ENCODE data around the gene CNST.

CNST gene

GRCh38 chr1:246613096-246613758 lies 47.0 kb downstream of the CNST start:
- TF ChIP-seq GATA3 (IDR thresholded peaks at IDR 0.05; ENCODE audit: low read depth, low read length) (0 out of 2 replicates have a peak, but pooled peaks have one; percentile 19), GATA2 (IDR thresholded peaks at IDR 0.05; ENCODE audit: low read depth, low read length) (no peak)

GRCh38 chr1:246617156-246617555 lies 50.9 kb downstream of the CNST start:
- TF ChIP-seq GATA3 (IDR thresholded peaks at IDR 0.05; ENCODE audit: low read depth, low read length) (no peak), GATA2 (IDR thresholded peaks at IDR 0.05; ENCODE audit: low read depth, low read length) (no peak)

GRCh38 chr1:246617768-246618167 lies 51.5 kb downstream of the CNST start:
- no peak for TF ChIP-seq GATA2 (IDR thresholded peaks at IDR 0.05; ENCODE audit: low read depth, low read length)
- TF ChIP-seq GATA3 (IDR thresholded peaks at IDR 0.05; ENCODE audit: low read depth, low read length), result no peak

GRCh38 chr1:246618240-246618808 lies 52.1 kb downstream of the CNST start:
- TF ChIP-seq GATA3 (IDR thresholded peaks at IDR 0.05; ENCODE audit: low read depth, low read length), result no peak
- no peak for TF ChIP-seq GATA2 (IDR thresholded peaks at IDR 0.05; ENCODE audit: low read depth, low read length)

GRCh38 chr1:246622035-246622652 lies 55.9 kb downstream of the CNST start:
- TF ChIP-seq GATA2 (IDR thresholded peaks at IDR 0.05; ENCODE audit: low read depth, low read length) (peak; percentile 87), GATA3 (IDR thresholded peaks at IDR 0.05; ENCODE audit: low read depth, low read length) (peak; percentile 83)

GRCh38 chr1:246624091-246624490 lies 57.8 kb downstream of the CNST start:
- TF ChIP-seq GATA2 (IDR thresholded peaks at IDR 0.05; ENCODE audit: low read depth, low read length) (no peak), GATA3 (IDR thresholded peaks at IDR 0.05; ENCODE audit: low read depth, low read length) (no peak)

GRCh38 chr1:246629030-246629429 lies 62.8 kb downstream of the CNST start:
- TF ChIP-seq GATA3 (IDR thresholded peaks at IDR 0.05; ENCODE audit: low read depth, low read length) (no peak), GATA2 (IDR thresholded peaks at IDR 0.05; ENCODE audit: low read depth, low read length) (no peak)

GRCh38 chr1:246629976-246630375 lies 63.7 kb downstream of the CNST start:
- TF ChIP-seq GATA2 (IDR thresholded peaks at IDR 0.05; ENCODE audit: low read depth, low read length) (no peak), GATA3 (IDR thresholded peaks at IDR 0.05; ENCODE audit: low read depth, low read length) (no peak)

- TF ChIP-seq GATA2 (IDR thresholded peaks at IDR 0.05; ENCODE audit: low read depth, low read length), result no peak
- no peak for TF ChIP-seq GATA3 (IDR thresholded peaks at IDR 0.05; ENCODE audit: low read depth, low read length)
Observed at GRCh38 chr1:246631426-246631825, 65.2 kb downstream of the CNST start.

GRCh38 chr1:246632281-246633168 lies 66.3 kb downstream of the CNST start:
- TF ChIP-seq GATA2 (IDR thresholded peaks at IDR 0.05; ENCODE audit: low read depth, low read length) (no peak), GATA3 (IDR thresholded peaks at IDR 0.05; ENCODE audit: low read depth, low read length) (no peak)

GRCh38 chr1:246638941-246639655 lies 72.8 kb downstream of the CNST start:
- no peak for TF ChIP-seq GATA2 (IDR thresholded peaks at IDR 0.05; ENCODE audit: low read depth, low read length)
- no peak for TF ChIP-seq GATA3 (IDR thresholded peaks at IDR 0.05; ENCODE audit: low read depth, low read length)

GRCh38 chr1:246639732-246640131 lies 73.5 kb downstream of the CNST start:
- TF ChIP-seq GATA3 (IDR thresholded peaks at IDR 0.05; ENCODE audit: low read depth, low read length), result no peak
- TF ChIP-seq GATA2 (IDR thresholded peaks at IDR 0.05; ENCODE audit: low read depth, low read length), result no peak

GRCh38 chr1:246640747-246641146 lies 74.5 kb downstream of the CNST start:
- TF ChIP-seq GATA2 (IDR thresholded peaks at IDR 0.05; ENCODE audit: low read depth, low read length) (no peak), GATA3 (IDR thresholded peaks at IDR 0.05; ENCODE audit: low read depth, low read length) (no peak)
